Dermis microvascular lymphatic vessel endothelial cell (primary cell): ENCODE results near the gene DEFB123. TPM values are rescaled to one million over a fixed set of nuclear protein-coding genes. Genes with fewer than 3 reads are reported as not detected.

Experiments
- DNase-seq, 2 donors: peaks; one replicate each; pipeline versions ENCODE4 v3.0.0 to v3.0.0-alpha.2; 2010; ENCODE audit warnings: low read depth in 2 of 2
- total RNA-seq: library from RNA; depleted of rRNA; stranded (reverse); fragments of >200 nt; gene quantifications from 2 replicates; pipeline ENCODE4 v1.2.1, GENCODE V29; 2014

Gene DEFB123
- total RNA-seq, 1 donor from 2014 or later = not detected

DNA sequence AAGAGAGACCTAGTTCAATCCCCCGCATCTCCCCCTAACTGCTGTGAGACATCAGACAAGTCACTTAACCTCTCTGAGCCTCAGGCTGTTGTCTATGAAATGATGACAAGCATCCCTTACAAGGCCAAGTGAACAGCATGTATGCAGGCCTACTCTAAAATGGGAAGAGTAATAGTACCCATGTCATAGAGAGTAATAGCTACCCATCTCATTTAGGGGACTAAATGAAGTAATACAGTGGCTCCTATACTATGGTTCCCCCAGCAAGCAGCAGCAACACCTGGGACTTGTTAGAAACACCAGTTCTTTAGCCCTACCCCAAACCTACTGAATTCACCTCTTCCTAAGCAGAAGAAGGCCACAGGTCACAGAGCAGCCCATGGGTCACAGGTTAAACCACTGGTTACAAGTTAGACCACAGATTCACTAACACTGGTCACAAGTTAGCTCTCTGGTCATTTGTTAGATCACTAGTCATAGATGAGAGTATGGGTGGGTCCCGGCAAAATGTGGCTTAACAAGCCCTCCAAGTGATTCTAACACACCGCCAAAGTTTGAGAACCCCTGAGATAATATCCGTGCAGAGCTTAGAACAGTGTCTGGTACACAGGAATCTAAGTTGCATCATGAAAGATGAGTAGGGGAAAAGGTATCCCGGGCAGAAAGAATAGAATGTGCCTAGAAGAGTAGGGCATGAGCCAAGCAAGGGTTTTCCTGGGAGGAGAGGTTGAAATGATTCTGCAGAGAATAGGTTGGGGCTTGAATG lies 33.1 kb downstream of the DEFB123 start:
- DNase-seq = no peak

DNA sequence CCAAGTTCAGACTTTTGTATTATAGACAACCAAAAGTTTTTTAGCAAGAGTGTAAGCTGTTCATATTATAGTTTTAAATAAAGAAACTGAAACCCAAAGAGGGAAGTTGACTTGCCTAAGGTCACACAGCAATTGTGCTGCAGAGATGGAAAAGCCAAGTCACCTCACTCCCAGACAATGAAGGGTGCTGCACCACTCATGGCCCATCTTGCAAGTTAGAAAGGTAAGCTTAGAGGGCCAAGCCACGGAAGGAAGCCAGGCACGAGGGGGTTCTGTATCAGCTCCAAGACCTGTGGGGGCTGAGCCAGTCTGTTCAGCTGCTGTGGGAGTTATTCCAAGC lies 33.6 kb downstream of the DEFB123 start:
- no peak for DNase-seq

DNA sequence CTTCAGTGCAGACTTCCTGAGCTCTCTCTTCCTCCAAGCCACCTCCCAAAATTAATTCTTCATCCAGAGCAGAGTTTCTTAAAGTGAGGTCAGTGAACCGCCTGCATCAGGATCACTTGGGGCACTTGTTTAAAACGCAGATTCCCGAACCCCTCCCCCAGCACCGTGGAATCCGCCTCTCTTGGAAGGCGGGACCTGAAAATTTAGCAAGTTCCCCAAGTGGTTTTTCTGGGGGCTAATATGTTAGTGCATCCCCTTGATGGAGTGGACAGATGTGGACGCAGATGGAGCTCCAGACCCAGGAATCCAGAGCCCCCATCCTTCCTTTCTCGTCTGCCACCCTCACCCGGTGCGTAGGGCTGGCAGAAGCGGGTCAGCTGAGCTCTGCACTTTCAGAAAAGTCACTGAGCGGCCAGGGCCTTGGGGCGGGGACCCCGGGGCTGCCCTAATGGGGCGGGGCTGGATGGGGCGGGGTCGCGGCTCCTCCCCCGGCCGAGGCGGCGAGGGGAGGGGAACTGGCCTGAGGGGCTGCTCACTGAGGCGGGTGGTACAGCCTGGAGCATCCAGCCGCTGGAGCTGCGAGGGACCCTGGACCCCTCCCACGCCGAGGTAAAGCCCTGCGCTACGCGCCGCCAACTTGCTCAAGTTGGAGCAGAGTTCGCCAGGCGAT lies 34.5 kb downstream of the DEFB123 start, which contains the start of the genes DEFB124 and REM1:
TSS of gene DEFB124 (minus strand) at position 370 of the 670 bp plus-strand sequence. CDS start 2,114 bp downstream, outside the sequence.
TSS of gene REM1 (plus strand) at position 531 of the 670 bp plus-strand sequence. CDS start 1,158 bp downstream, outside the sequence.
- DNase-seq = no peak

DNA sequence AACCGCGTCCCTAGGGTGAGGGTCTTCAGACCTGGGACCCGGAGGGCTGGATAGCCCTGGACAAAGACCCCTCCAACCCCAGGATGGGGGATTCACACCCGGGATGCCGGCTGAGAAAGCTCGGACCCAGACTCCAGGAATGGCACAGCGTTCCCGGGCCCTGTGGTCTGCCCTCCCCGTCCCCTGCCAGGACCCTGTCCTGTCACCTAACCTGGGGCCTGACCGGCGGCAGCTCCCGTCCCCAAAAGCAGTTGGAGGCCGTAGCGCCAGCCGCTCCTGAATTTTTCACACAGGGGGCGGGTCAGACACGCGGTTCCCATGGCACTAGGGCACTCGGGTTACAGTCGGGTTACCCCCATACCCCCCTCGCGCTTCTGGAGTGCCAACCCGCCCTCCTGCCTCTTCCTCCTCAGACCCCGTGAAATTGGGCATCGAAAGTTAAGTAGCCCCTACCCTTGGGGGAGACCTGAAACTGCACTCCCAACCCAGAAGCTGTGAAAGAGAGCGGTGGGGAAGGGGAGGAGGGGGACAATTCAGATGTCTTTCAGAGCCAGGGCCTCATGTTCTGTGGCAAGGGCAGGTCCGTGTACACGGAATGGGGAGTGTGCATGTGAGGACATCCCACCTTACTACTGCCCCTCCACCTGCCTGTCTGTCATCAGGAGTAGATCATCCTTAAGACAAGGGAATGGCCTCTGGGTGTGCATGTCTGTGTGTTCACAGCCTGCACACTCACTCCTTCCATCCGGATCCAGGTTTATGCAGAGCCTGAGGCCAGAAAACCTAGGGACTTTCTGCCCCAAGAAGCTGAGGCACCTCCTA lies 35.3 kb downstream of the DEFB123 start:
- no peak for DNase-seq

DNA sequence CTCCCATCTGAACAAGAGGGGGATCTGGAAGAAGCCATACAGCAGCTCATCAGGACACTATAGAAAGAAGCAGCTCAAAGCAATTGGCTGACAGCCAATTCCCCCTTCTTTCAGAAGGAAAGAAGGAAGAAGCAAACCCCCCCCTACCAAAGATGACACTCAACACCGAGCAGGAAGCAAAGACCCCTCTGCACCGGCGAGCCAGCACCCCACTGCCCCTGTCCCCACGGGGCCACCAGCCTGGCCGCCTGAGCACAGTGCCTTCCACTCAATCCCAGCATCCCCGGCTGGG lies 35.8 kb downstream of the DEFB123 start:
- DNase-seq = no peak

DNA sequence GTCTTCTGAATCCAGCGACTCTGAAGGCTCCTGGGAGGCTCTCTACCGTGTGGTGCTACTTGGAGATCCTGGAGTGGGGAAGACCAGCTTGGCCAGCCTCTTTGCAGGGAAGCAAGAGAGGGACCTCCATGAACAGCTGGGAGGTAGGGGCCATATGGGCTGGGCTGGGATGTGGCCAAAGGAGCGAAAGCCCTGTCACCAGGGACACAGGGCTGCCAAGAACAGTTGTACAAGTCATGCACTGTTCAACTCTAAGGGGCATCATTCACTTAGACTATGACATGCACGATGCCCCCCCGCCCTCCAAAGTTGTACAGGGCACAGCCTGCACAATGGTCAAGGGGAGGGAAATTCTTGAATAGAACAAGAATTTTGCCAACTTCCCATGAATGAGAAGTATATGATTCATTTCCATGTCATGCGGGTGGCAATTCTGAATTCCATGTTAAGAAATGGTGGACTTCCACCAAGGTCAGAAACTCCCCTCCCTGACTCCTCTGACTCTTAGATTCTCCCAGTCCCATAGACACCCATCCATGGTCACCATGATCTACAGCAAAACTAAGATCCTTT lies 36.3 kb downstream of the DEFB123 start:
- peak in 1 of 2 donors; percentile 37 for DNase-seq

DNA sequence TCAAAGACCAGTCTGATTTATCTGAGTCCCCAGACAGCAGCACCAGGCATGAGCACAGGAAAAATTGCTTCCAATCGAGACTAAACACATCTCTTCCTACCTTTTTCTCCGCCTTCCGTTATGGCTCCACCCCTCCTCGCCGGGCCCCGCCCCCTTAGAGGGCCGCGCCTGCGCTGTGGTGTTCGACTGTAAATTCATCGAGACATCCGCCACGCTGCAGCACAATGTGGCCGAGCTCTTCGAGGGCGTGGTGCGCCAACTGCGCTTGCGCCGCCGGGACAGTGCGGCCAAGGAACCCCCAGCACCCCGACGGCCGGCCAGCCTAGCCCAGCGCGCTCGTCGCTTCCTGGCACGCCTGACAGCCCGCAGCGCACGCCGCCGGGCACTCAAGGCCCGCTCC lies 43.6 kb downstream of the DEFB123 start:
- peak in 1 of 2 donors; percentile 63 for DNase-seq

DNA sequence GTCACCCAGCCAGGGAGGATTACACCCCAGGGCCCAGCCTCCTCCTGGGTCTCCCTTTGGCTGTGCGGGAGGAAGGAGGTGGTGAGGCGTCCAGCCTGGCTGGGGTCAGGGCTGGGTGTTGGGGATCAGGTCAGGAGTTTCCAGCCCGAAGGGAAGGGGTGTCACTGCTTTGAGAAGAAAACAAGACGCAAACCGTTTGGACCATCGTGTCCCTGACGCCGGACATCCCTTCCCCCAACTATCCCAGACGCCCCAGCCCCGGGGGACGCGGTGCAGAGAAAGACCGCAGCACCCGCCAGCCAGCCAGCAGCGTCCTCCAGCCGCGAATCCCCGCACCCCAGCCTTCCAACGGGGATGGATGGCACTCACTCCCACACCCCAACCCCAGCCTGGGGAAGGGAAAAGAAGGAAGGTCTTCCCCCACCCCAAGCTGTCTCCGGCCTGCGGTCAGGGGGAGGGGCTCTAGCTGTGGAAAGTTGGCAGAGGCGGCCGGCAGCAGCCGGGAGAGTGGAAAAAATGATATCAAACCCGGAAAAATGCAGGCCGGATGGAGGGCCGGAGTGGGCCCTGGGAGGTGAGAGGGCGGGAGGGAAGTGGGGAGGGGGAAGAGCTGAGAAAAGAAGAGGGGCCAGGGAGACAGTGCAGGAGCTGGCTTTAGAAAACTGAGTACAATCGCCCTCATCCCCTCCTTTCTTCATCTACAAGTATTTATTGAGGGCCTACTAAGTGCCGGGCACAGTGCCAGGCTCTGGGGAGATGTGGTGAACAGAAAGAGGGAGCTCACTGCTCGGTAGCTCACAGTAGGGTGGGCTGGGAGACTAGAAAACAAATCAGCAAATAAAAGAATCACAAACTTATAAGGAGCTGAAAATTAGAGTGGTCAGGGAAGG lies 45.3 kb downstream of the DEFB123 start:
- peak; percentile 71 to 74 for DNase-seq

DNA sequence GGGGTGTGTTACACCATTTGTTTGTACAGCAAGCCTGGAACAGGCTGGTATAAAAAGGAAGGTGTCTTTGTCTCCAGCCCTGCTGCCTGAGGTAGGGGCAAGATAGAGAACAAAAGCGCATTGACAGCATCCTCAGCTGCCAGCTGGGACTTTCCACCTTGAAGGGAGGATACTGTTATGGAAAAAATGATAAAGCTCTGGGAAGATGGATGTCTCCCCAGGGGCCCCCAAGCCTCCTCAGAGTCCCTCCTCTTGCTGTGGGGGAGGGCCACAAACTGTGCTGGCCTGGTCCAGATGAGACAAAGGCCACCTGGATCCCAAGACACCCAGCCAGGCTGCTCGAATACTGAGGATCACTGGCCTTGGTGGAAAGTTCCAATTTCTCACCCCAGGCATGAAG lies 47.7 kb downstream of the DEFB123 start:
- no peak for DNase-seq

DNA sequence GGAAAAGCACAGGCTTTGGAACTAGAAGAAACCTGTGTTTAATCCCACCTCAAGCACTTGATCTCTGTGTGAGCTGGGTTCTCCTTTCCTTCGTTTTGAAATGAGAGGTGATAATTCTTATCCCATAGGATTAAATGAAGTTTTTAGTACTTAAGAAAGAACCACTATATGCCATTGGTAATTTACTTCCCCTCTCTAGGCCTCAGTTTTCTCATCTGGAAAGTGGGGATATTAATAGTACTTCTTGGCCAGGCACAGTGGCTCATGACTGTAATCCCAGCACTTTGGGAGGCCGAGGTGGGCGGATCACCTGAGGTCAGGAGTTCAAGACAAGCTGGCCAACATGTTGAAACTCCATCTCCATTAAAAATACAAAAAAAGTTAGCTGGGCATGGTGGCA lies 48.7 kb downstream of the DEFB123 start:
- no peak for DNase-seq

DNA sequence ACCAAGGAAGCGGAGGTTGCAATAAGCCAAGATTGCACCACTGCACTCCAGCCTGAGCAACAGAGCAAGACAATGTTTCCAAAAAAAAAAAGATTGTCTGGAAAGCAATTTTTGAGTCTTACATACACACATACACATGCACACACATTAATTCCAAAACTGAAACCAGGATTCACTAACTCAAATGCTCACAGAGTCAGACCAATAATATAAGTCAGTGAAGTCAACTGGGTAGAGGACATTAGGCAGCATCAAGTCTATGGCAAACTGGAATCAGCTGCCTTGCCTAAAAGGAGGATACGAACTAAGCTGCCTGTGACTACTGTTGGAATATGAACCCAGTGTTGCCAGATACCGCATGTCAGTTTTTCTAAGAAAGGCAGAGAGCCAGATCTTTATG lies 50.3 kb downstream of the DEFB123 start:
- no peak for DNase-seq

DNA sequence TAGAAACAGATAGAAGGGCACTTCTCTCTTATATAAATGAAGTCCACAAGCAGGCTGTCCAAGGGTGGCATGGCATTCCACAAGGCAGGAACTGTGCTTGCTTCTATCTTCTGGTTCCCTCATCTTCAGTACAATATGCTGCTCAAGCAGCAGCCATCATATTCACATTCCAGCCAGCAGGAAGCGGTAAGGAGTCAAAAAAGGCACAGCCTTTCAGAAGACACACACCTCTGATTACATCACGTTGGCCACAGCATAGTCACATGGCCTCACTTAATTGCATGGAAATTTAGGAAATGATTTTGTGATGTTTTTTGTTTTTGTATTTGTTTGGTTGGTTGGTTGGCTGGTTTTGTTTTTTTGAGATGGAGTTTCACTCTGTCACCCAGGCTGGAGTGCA lies 53.7 kb downstream of the DEFB123 start:
- no peak for DNase-seq

DNA sequence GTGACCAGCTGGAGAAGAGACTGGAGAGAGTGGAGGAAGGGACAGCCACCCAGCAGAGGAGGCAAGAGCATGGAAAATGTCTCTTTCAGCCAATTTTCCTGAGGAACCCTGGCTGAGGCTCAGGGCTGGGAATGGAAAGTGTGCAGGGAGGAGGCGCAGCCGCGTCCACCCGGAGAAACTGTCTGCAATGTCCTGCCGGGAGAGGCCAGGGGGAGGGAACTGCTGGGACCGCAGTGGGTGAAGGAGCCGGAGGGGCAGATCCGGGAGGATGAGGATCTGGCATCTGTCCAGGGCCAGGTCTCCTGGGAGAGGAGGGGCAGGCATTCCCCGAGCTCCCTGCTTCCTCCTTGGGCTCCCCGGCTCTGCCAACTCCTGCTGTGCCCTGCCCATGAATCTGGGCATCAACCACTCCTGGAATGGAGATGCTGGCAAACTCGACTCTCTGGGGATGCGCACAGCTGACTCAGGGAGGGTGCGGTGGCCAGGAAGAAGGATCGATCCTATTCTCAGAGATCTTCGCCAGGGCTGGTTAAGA lies 56.4 kb downstream of the DEFB123 start:
- DNase-seq = no peak

DNA sequence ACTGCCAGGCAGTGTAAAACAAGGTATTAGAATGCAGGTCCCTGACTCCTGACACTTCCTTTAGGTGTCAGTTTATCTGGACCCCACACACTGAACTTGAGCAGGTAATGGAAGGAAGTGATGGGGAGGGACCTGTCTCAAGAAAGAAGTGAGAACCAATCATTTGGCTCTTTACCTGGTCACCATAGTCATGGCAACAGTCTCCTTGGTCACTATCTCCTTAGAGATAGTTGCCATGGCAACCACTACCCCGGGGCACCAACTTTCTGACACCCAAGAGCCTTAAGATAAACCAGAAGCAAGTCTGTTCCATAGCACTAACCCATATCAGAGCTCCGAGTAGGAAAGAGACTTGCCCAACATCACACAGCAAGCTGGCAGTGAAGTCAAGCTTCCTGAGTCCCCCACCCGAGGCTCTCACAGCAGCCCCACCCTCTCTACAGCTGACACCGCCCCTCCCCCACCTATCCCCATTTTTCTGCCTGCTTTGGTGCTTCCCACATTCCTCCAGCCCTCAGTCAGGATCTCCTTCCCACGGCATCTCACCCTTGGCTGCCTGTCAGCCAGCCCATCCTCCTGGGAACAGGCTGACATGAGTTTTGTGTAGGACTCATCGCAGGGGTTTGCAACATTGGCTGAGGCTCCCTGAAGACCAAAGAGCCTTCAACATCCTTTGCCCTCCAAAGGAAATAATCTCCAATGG lies 57.6 kb downstream of the DEFB123 start:
- DNase-seq = no peak

Other genes starting within 250 kb of the DEFB123 start
- gene DEFB115, start 183.0 kb upstream of the DEFB123 start, total RNA-seq = not detected in 2 replicates
- not detected in 2 replicates for gene DEFB116, start 132.0 kb upstream of the DEFB123 start, total RNA-seq
- not detected in 2 replicates for gene DEFB118, start 72.0 kb upstream of the DEFB123 start, total RNA-seq
- gene DEFB119, start 50.0 kb upstream of the DEFB123 start, total RNA-seq = not detected in 2 replicates
- not detected in 2 replicates for gene DEFB121, start 34.4 kb upstream of the DEFB123 start, total RNA-seq
- not detected in 2 replicates for gene DEFB124, start 34.5 kb downstream of the DEFB123 start, total RNA-seq
- gene REM1, start 34.7 kb downstream of the DEFB123 start, total RNA-seq = under 0.01 TPM in 1 of 2 replicates, not detected in the other
- gene HM13, start 73.8 kb downstream of the DEFB123 start, total RNA-seq = 31.1 and 56.0 TPM in 2 replicates
- gene ID1, start 164.7 kb downstream of the DEFB123 start, total RNA-seq = 576 and 901 TPM in 2 replicates
- not detected in 2 replicates for gene COX4I2, start 197.3 kb downstream of the DEFB123 start, total RNA-seq